Gastroesophageal sphincter (tissue), 4 donors: ENCODE data around the gene MPO. TPM values are rescaled to one million over a fixed set of nuclear protein-coding genes. Genes with fewer than 3 reads are reported as not detected.

Experiments
- ATAC-seq: fragments of 150-250 bp; one replicate; pipeline ENCODE4 v1.9.1; 2016; ENCODE audit warnings: mild to moderate bottlenecking, moderate library complexity
- H3K27ac ChIP-seq, 4 donors: fragments of 200-600 bp; sonication (generic) in 3 of 4; 1 replicate in 3 of 4; 2 replicates in 1 of 4; pipeline ENCODE4 v1.5.1; 2016 to 2019
- H3K27me3 ChIP-seq: fragments of 200-600 bp; sonication (generic); one replicate; pipeline ENCODE4 v1.5.1; 2019
- H3K36me3 ChIP-seq, 2 donors: fragments of 200-600 bp; sonication (generic); one replicate each; pipeline ENCODE4 v1.5.1; 2019; ENCODE audit warnings: control low read depth in 1 of 2
- H3K4me1 ChIP-seq, 3 donors: fragments of 200-600 bp; sonication (generic); 1 replicate in 2 of 3; 2 replicates in 1 of 3; pipeline ENCODE4 v1.5.1; 2016 to 2019; ENCODE audit warnings: control low read depth in 2 of 3
- H3K4me3 ChIP-seq, 2 donors: fragments of 200-600 bp; sonication (generic); one replicate each; pipeline ENCODE4 v1.5.1; 2019; ENCODE audit warnings: mild to moderate bottlenecking in 1 of 2, moderate library complexity in 1 of 2
- H3K9me3 ChIP-seq, 3 donors: fragments of 200-600 bp; sonication (generic); one replicate each; pipeline ENCODE4 v1.5.1; 2017 to 2019; ENCODE audit warnings: control low read depth in 2 of 3
- CTCF ChIP-seq, 4 experiments: fragments of 200-600 bp in 2 of 4; fragments of 450-650 bp in 2 of 4; sonication (generic) in 1 of 4; IDR thresholded peaks; one replicate each; pipeline ENCODE4 v1.5.1; 2017 to 2019; ENCODE audit warnings: antibody characterized with exemption in 4 of 4, mild to moderate bottlenecking in 2 of 4, moderate library complexity in 2 of 4
- EP300 ChIP-seq: sonication (generic); formaldehyde crosslinking; IDR thresholded peaks from one replicate; pipeline ENCODE4 v1.6.1; 2017; ENCODE audit warnings: antibody characterized with exemption, mild to moderate bottlenecking
- POLR2A ChIP-seq, 2 donors: fragments of 450-650 bp; IDR thresholded peaks; one replicate each; pipeline ENCODE4 v1.6.1; 2017; ENCODE audit warnings: antibody characterized with exemption in 2 of 2, mild to moderate bottlenecking in 2 of 2, moderate library complexity in 1 of 2
- POLR2AphosphoS5 ChIP-seq: sonication (generic); formaldehyde crosslinking; IDR thresholded peaks from one replicate; pipeline ENCODE4 v1.6.1; 2017; ENCODE audit warnings: antibody characterized with exemption
- WGBS, 2 donors: methylation state at CpG; one replicate each; pipeline ENCODE4 v1.1.5; 2018; ENCODE audit warnings: low coverage in 1 of 2; 5-methylcytosine and 5-hydroxymethylcytosine counted together
- total RNA-seq, 4 donors: library from RNA; depleted of rRNA; stranded (reverse); fragments of >200 nt; gene quantifications; one replicate each; pipeline ENCODE4 v1.1.0, GENCODE V29; 2016

The MPO gene
- total RNA-seq, 4 donors from 2014 or later = 1.6 TPM; not detected in 3

GRCh38 chr17:58247511-58248363 lies 33.0 kb downstream of the MPO start:
- WGBS, 2 donors = 48 to 60% methylated on average over 1 to 3 of the region's 10 CpGs
- Histone ChIP-seq H3K9me3 (no peaks in the 10 kb centered on the region), H3K27me3 (peaks cover 82% of the 10 kb centered on the region)

GRCh38 chr17:58246781-58247180 lies 34.0 kb downstream of the MPO start:
- H3K36me3 ChIP-seq = no peaks in the 10 kb centered on the region
- no peak overlapping the region for H3K27ac ChIP-seq
- H3K4me3 ChIP-seq = no peak overlapping the region
- no peak for ATAC-seq
- TF ChIP-seq EP300 = no peak
- no peak for TF ChIP-seq POLR2A (IDR thresholded peaks at IDR 0.05)
- TF ChIP-seq CTCF (IDR thresholded peaks at IDR 0.05) = no peak
- no peak for TF ChIP-seq POLR2AphosphoS5
- H3K4me1 ChIP-seq = peaks cover 0 to 13% (median 5%) of the 10 kb centered on the region in 3 donors
- H3K27me3 ChIP-seq = peaks cover 82% of the 10 kb centered on the region
- H3K9me3 ChIP-seq = no peaks in the 10 kb centered on the region
- WGBS, 2 donors = no CpG with 5 or more reads among the region's 1 CpG

More at GRCh38 chr17:58247511-58248363, 33.0 kb downstream of the MPO start:
- Histone ChIP-seq H3K36me3 (no peaks in the 10 kb centered on the region), H3K4me1 (peaks cover 0 to 13% (median 5%) of the 10 kb centered on the region in 3 donors), H3K4me3 (no peak overlapping the region), H3K27ac (no peak overlapping the region)
- ATAC-seq = no peak
- no peak for TF ChIP-seq POLR2A (IDR thresholded peaks at IDR 0.05)
- TF ChIP-seq EP300 = no peak
- TF ChIP-seq CTCF (IDR thresholded peaks at IDR 0.05) = no peak
- no peak for TF ChIP-seq POLR2AphosphoS5

GRCh38 chr17:58246104-58246740 lies 34.5 kb downstream of the MPO start:
- H3K27me3 ChIP-seq = peaks cover 87% of the 10 kb centered on the region
- H3K9me3 ChIP-seq = no peaks in the 10 kb centered on the region
- ATAC-seq = no peak
- no peak overlapping the region for H3K27ac ChIP-seq
- no peak for TF ChIP-seq CTCF (IDR thresholded peaks at IDR 0.05)
- TF ChIP-seq POLR2A (IDR thresholded peaks at IDR 0.05) = no peak
- no peak for TF ChIP-seq POLR2AphosphoS5
- TF ChIP-seq EP300 = no peak
- H3K4me3 ChIP-seq = no peak overlapping the region
- H3K36me3 ChIP-seq = no peaks in the 10 kb centered on the region
- WGBS, 2 donors = 67 to 74% methylated on average over 1 to 9 of the region's 13 CpGs
- H3K4me1 ChIP-seq = peaks cover 0 to 13% (median 5%) of the 10 kb centered on the region in 3 donors

GRCh38 chr17:58245428-58246103 lies 35.2 kb downstream of the MPO start:
- no peak overlapping the region for H3K27ac ChIP-seq
- TF ChIP-seq CTCF (IDR thresholded peaks at IDR 0.05) (no peak), EP300 (no peak), POLR2A (IDR thresholded peaks at IDR 0.05) (no peak), POLR2AphosphoS5 (no peak)
- H3K4me3 ChIP-seq = no peak overlapping the region
- no peaks in the 10 kb centered on the region for H3K36me3 ChIP-seq
- WGBS, 2 donors = 50 to 77% methylated on average over 3 to 7 of the region's 10 CpGs
- peaks cover 83% of the 10 kb centered on the region for H3K27me3 ChIP-seq
- no peaks in the 10 kb centered on the region for H3K9me3 ChIP-seq
- peaks cover 0 to 13% (median 5%) of the 10 kb centered on the region in 3 donors for H3K4me1 ChIP-seq
- ATAC-seq = no peak
